HAP-1 (cell line): ENCODE measurements around the gene ZNF778.
"Not testable (repeated sequence)": the region's sequence is repeated elsewhere in the genome, so short reads cannot be mapped to it uniquely, and the experiment has no call there.

Source experiments
- DNase-seq, 2 experiments: peaks; one replicate each; pipeline ENCODE4 v3.0.0-alpha.2; 2016 to 2020; ENCODE audit warnings: low spot score in 2 of 2
- H3K27me3 ChIP-seq: fragments of 250-450 bp; sonication (Bioruptor Pico); 2 replicates; pipeline ENCODE4 v1.5.1; 2020; ENCODE audit warnings: low read depth, mild to moderate bottlenecking, moderate library complexity
- H3K36me3 ChIP-seq: fragments of 250-450 bp; sonication (Bioruptor Pico); replicated peaks from 2 replicates; pipeline ENCODE4 v1.5.1; 2020; ENCODE audit warnings: mild to moderate bottlenecking
- H3K4me1 ChIP-seq: fragments of 250-450 bp; sonication (Bioruptor Pico); 2 replicates; pipeline ENCODE4 v1.5.1; 2020; ENCODE audit warnings: mild to moderate bottlenecking
- H3K4me3 ChIP-seq: fragments of 250-450 bp; sonication (Bioruptor Pico); 2 replicates; pipeline ENCODE4 v1.5.1; 2020; ENCODE audit warnings: mild to moderate bottlenecking, moderate library complexity
- H3K9me3 ChIP-seq: fragments of 250-450 bp; sonication (Bioruptor Pico); 2 replicates; pipeline ENCODE4 v1.5.1; 2020; ENCODE audit warnings: mild to moderate bottlenecking, moderate library complexity
- in situ Hi-C: fragments of 300-500 bp; cut with MboI; formaldehyde crosslinking; loops from 3 replicates; pipeline ENCODE4 v1.14.3; 2020; ENCODE audit warnings: low sequenced_read_pairs, inconsistent platforms, mixed read lengths

The ZNF778 gene

GRCh38 chr16:89186593-89187031 is 30.9 kb upstream of the ZNF778 start:
- H3K36me3 ChIP-seq, H3K27me3 ChIP-seq, DNase-seq, H3K9me3 ChIP-seq, H3K4me3 ChIP-seq, in situ Hi-C loops, H3K4me1 ChIP-seq: not testable (repeated sequence)

GRCh38 chr16:89187032-89187769 is 30.3 kb upstream of the ZNF778 start:
- in situ Hi-C loops, result no loop called here
- no peaks in the 10 kb centered on the region for H3K27me3 ChIP-seq
- H3K4me1 ChIP-seq, result no peaks in the 10 kb centered on the region
- no peaks in the 10 kb centered on the region for H3K9me3 ChIP-seq
- no peaks in the 10 kb centered on the region for H3K36me3 ChIP-seq
- DNase-seq, result peak; percentile 15 to 40
- H3K4me3 ChIP-seq, result no peak overlapping the region

GRCh38 chr16:89187770-89188392 is 29.6 kb upstream of the ZNF778 start:
- Histone ChIP-seq H3K36me3 (no peaks in the 10 kb centered on the region), H3K4me1 (no peaks in the 10 kb centered on the region), H3K4me3 (no peak overlapping the region), H3K9me3 (no peaks in the 10 kb centered on the region), H3K27me3 (no peaks in the 10 kb centered on the region)
- in situ Hi-C loops, result no loop called here
- peak in 1 of 2 experiments; percentile 9 for DNase-seq

DNA sequence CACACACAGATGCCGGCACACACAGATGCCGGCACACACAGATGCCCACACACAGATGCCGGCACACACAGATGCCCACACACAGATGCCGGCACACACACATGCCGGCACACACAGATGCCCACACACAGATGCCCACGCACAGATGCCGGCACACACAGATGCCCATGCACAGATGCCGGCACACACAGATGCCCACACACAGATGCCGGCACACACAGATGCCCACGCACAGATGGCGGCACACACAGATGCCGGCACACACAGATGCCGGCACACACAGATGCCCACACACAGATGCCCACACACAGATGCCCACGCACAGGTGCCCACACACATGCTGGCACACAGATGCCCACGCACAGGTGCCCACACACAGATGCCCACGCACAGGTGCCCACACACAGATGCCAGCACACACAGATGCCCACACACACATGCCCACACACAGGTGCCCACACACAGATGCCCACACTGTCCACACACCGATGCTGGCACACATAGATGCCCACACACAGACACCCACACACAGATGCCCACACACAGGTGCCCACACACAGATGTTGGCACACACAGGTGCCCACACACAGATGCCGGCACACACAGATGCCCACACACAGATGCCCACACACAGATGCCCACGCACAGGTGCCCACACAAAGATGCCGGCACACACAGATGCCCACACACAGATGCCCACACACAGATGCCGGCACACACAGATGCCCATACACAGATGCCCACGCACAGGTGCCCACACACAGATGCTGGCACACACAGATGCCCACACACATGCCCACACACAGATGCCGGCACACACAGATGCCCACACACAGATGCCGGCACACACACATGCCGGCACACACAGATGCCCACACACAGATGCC is 28.8 kb upstream of the ZNF778 start:
- H3K4me3 ChIP-seq, H3K36me3 ChIP-seq, H3K27me3 ChIP-seq, in situ Hi-C loops, DNase-seq, H3K4me1 ChIP-seq, H3K9me3 ChIP-seq: not testable (repeated sequence)

DNA sequence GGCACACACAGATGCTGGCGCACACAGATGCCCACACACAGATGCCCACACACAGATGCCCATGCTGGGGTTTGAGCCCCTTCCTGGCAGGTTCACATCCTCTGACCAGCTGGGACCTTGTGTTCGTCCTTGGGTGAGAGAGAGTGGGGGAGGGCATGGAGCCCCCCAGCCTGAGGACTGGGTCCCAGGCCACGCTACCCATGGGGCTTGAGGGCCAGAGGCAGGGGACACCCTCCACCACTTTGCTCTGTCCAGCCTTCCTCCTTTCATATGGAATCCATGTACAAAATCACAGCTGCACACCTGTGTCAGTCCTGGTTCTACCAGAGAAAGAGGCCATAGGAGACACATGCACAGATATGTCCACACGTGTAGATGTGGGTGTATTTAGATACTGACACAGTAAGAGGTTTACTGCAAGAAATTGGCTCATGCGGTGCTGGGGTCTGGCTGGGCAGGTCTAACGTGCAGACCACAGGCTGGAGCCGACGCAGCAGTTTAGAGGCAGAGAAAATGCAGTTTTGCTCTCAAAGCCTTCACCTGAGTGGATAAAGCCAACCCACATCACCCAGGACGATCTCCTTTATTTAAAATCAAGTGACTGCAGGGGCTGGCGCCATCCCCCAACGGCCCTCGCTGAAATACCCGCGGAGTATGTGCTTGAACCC is 28.0 kb upstream of the ZNF778 start:
- in situ Hi-C loops, result no loop called here
- H3K4me1 ChIP-seq, result no peaks in the 10 kb centered on the region
- peak in 1 of 2 experiments; percentile 10 for DNase-seq

GRCh38 chr16:89190150-89190958 is 27.1 kb upstream of the ZNF778 start:
- no peaks in the 10 kb centered on the region for H3K27me3 ChIP-seq
- in situ Hi-C loops, result no loop called here
- no peaks in the 10 kb centered on the region for H3K36me3 ChIP-seq
- H3K4me1 ChIP-seq, result no peaks in the 10 kb centered on the region
- peak in 1 of 2 experiments; percentile 6 for DNase-seq
- H3K9me3 ChIP-seq, result no peaks in the 10 kb centered on the region
- H3K4me3 ChIP-seq, result no peak overlapping the region

More for the DNA sequence above, 28.0 kb upstream of the ZNF778 start:
- H3K9me3 ChIP-seq, result no peaks in the 10 kb centered on the region
- H3K36me3 ChIP-seq, result no peaks in the 10 kb centered on the region
- H3K27me3 ChIP-seq, result no peaks in the 10 kb centered on the region
- no peak overlapping the region for H3K4me3 ChIP-seq

DNA sequence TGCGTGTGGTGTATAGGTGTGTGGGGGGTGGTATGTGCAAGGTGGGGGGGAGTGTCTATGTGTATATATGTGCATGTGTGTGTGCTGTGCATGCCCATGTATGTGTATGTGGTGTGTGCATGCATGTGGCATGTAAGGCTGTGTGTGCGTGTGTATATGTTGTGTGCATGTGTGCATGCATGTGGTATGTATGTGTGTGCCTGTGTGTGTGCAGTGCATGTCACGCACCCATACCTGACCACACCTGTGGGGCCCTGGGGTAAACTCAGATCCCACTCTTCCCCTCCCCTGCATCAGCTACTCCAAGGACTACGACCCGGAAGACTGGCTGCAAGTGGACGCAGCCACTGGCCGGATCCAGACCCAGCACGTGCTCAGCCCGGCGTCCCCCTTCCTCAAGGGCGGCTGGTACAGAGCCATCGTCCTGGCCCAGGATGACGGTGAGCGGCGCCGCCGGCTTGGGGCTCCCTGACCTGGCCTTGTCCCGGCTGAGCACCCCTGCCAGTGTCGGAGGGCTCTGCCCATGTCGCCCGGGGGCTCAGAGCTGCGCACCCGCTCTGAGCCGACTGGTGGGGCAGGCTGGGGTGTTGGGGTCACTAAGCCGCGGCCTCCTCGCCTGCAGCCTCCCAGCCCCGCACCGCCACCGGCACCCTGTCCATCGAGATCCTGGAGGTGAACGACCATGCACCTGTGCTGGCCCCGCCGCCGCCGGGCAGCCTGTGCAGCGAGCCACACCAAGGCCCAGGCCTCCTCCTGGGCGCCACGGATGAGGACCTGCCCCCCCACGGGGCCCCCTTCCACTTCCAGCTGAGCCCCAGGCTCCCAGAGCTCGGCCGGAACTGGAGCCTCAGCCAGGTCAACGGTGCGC is 26.2 kb upstream of the ZNF778 start:
- peak in 1 of 2 experiments; percentile 7 for DNase-seq
- Histone ChIP-seq H3K36me3 (no peaks in the 10 kb centered on the region), H3K4me3 (no peak overlapping the region), H3K4me1 (no peaks in the 10 kb centered on the region), H3K9me3 (no peaks in the 10 kb centered on the region), H3K27me3 (no peaks in the 10 kb centered on the region)
- in situ Hi-C loops, result no loop called here

GRCh38 chr16:89191901-89192185 is 25.7 kb upstream of the ZNF778 start:
- in situ Hi-C loops, result no loop called here
- Histone ChIP-seq H3K4me1 (no peaks in the 10 kb centered on the region), H3K4me3 (peak overlapping the region; percentile 31; the same call in 1 of the 2 replicates), H3K27me3 (no peaks in the 10 kb centered on the region), H3K9me3 (no peaks in the 10 kb centered on the region), H3K36me3 (no peaks in the 10 kb centered on the region)
- DNase-seq, result no peak

- H3K9me3 ChIP-seq, H3K36me3 ChIP-seq, H3K27me3 ChIP-seq, H3K4me1 ChIP-seq, in situ Hi-C loops: not testable (repeated sequence)
- peak; percentile 59 to 89 for DNase-seq
- peak overlapping the region; percentile 31 for H3K4me3 ChIP-seq
Measured at GRCh38 chr16:89192186-89192955, 25.1 kb upstream of the ZNF778 start.

- H3K27me3 ChIP-seq, result no peaks in the 10 kb centered on the region
- no peaks in the 10 kb centered on the region for H3K4me1 ChIP-seq
- H3K4me3 ChIP-seq, result no peak overlapping the region
- H3K9me3 ChIP-seq, result no peaks in the 10 kb centered on the region
- no peaks in the 10 kb centered on the region for H3K36me3 ChIP-seq
- DNase-seq, result peak; percentile 55 to 92
- in situ Hi-C loops, result no loop called here
Measured at GRCh38 chr16:89192956-89193575, 24.4 kb upstream of the ZNF778 start.

GRCh38 chr16:89193576-89194293 is 23.8 kb upstream of the ZNF778 start:
- H3K9me3 ChIP-seq, result no peaks in the 10 kb centered on the region
- H3K4me1 ChIP-seq, result no peaks in the 10 kb centered on the region
- no peak for DNase-seq
- no peak overlapping the region for H3K4me3 ChIP-seq
- in situ Hi-C loops, result no loop called here
- no peaks in the 10 kb centered on the region for H3K27me3 ChIP-seq
- H3K36me3 ChIP-seq, result no peaks in the 10 kb centered on the region
